Fibroblast of skin of right biceps (primary cell): ENCODE data around the gene DUS1L.

ENCODE experiments used
- DNase-seq: peaks from one replicate; pipeline ENCODE4 v3.0.0-alpha.2; 2013

DUS1L gene

DNA sequence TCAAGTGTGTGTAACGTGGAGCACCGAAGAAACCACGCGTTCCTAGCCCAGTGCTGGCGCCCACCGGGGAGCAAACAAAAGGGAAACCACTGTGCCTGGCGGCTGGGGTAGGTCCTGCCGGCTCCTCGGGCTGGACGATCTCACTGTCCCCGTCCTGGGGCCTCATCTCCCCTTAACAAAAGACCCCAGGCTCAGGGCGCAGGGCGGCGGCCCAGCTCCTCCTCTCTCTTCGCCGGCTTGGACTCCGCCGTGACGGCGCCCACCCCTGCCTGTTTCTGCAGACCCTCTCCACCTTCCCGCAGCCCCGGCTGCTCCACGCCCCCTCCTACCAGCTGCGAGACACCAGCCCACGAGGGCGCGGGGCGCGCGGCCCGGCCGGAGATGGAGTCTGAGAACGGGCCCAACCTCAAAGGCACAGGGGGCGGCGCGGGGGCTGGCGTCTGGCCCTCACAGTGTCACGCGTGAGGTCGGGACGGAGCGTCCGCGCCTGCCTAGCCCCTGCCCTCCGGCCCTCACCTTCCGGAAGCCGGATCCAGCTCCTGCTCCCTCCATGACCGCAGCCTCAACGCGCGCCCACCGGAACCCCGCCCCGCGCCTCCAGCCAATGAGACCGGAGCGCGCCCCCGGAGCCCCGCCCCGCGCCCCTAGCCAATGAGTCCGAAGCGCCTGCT lies 43.2 kb downstream of the DUS1L start, which contains the start of gene CENPX:
Gene CENPX, minus strand, starts transcription at position 569 of the 671 bp plus-strand sequence. Its CDS starts 17 bp downstream, at position 552.
- DNase-seq: no peak

GRCh38 chr17:82021900-82022309 lies 43.7 kb downstream of the DUS1L start:
- no peak for DNase-seq

GRCh38 chr17:82021107-82021899 lies 44.3 kb downstream of the DUS1L start:
- peak; percentile 64 for DNase-seq

DNA sequence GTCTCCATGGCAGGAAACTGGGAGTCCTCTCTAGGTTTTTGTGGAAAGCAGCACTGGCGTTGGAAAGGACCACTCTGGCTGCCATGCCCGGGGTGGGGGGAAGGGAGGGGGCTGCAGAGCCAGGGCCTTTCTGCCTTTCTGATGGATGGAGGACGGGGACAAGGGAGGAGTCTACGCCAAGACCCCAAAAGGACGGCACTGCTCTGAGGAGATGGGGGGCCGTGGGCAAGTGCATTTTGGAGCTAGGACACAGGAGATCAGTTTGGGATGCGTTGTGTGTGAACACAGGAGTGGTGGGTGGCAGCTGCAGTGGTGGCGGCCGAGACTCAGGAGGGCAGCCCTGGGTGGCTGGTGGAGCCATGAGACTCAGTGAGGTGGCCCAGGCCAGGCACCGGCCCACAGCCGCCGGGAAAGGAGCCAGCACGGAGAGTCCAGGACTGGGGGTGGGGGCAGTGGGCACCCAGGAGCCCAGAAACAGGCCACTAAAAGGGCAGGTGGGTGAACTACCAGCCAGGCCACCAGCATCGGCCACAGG lies 45.0 kb downstream of the DUS1L start:
- no peak for DNase-seq

- peak; percentile 37 for DNase-seq
These were observed 45.7 kb downstream of the DUS1L start for GRCh38 chr17:82019690-82020571.

- no peak for DNase-seq
These were observed 46.5 kb downstream of the DUS1L start for GRCh38 chr17:82018989-82019689.

DNA sequence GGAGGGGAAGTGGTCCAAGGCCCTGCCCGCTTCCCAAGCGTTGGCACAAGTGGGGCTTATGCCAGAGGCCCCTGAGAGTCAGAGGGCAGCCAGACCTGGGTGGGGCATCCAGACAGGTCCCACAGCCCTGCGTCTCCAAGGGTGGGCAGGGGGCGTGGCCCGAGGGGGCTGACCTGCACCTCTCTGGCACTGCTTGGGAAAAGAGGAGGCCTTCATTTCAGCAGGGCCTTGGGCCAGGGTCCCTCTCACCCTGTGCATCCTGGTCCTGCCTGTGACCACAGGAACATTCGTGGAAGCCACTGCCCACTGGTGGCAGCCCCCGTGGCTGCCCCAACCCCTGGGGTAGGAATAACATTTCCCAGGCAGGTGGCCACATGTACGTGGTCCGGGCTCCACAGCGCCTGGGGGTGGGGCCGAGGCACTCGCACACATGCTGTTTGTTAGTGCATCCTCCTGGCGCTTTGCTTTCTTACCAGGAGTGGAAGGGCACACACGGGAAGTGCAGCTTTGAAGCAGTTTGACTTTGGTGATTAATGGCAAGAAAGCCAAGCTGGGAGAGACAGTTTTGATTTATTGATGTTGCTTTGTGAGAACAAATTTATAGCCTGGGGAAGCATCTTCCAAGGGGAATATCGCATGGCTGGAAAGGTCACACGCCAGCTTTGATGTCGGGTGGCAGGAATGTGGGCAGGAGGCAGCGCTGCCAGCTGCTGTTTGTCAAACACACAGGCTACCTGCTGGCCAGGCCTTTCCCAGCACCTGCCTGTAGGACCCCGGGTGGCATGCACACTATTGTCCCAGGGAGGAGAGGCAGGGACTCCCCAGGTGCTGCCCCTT lies 47.2 kb downstream of the DUS1L start:
- no peak for DNase-seq

DNA sequence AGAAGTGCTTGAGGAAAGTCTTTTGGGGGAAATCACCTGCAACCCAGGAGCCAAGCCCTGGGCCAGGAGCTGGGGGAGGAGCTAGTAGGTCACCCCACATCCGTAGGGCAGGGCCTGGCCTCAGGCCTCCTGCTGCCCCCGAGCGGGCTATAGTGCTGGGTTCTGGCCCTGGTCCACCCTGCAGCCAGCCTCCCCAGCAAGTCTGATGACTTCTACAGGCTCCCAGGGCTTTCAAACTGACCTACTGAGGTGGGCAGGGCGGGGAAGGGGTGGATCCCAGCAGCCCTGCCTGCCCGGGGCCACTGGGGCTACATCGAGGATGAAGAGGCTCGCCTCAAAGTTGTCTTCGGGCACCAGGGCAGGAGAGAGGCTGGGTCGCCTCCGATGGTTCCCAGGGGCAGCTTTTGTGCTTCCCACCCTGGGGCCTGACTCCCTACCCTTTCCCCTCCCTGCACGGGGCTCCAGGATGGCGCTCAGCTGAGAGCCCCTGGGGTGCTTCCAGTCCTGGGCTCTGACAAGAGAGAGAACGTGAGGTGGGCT lies 47.9 kb downstream of the DUS1L start:
- DNase-seq: no peak

GRCh38 chr17:82016875-82017459 lies 48.6 kb downstream of the DUS1L start:
- no peak for DNase-seq

- no peak for DNase-seq
These were observed 49.3 kb downstream of the DUS1L start for GRCh38 chr17:82016061-82016874.

GRCh38 chr17:82015311-82015971 lies 50.2 kb downstream of the DUS1L start:
- DNase-seq: no peak

- DNase-seq: no peak
These were observed 50.7 kb downstream of the DUS1L start for GRCh38 chr17:82014971-82015310.

GRCh38 chr17:82014432-82014831 lies 51.2 kb downstream of the DUS1L start:
- DNase-seq: no peak

DNA sequence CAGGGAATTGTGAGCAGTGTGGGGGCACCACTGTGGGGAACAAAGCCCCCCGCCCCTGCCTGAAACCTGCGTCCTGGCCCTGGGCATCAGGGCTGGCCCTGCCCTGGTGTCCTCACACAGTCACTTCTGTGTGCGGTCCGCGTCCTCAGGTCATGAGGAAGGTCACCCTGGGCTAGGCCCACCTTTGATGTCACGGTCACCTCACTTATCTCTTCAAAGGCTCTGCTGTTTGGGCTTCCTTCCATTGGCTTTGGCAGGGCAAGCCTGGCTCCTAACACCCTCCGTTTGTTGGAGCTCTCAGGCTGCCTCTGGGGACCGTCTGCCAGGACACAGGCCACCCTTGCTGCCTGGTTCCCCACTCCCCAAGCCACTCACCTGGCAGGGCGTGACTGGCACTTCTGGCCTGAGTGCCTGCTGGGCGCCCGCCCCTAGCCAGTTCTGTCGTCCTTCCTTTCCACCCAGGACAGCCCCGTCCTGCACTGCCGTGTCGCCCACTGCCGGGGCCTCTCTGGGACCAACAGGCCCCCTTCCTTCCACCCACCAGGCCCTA lies 51.8 kb downstream of the DUS1L start:
- no peak for DNase-seq

- no peak for DNase-seq
These were observed 52.3 kb downstream of the DUS1L start for GRCh38 chr17:82013341-82013740.

GRCh38 chr17:82012640-82013295 lies 52.8 kb downstream of the DUS1L start:
- no peak for DNase-seq

DNA sequence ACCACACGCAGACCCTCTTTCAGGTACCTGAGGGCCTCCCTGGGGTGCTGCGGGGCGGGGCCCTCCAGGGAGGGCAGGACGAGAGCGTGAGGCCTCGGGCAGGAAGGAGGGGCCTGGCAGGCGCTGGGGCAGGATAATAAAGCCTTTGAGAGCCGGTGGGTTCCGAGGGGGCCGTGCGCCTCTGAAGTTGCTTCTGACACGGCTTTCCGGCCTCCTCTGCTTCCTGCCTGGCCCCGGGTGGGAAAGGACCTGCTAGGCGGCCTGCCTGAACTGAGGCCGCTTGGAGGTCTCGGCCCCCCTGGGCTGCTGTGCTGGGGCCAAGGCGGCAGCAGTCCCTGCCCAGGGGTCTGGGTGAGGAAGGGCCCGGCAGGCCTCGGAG lies 53.4 kb downstream of the DUS1L start:
- no peak for DNase-seq

- DNase-seq: no peak
These were observed 53.9 kb downstream of the DUS1L start for GRCh38 chr17:82011617-82012187.
